CD4-positive, alpha-beta T cell treated with Interleukin-2 at 100 ng/mL for 4 hours (primary cell): ENCODE results near the gene TM6SF1.
A peak's percentile ranks its signal among the peaks of the same experiment; 100 is the strongest.
"Not testable (repeated sequence)": the region's sequence is repeated elsewhere in the genome, so short reads cannot be mapped to it uniquely, and the experiment has no call there.

Experiments
- DNase-seq: peaks from one replicate; pipeline ENCODE4 v3.0.0-alpha.2; 2020; ENCODE audit warnings: low spot score

Gene TM6SF1

GRCh38 chr15:83088876-83089275, 18.6 kb upstream of the TM6SF1 start:
- no peak for DNase-seq

- DNase-seq = no peak
Measured at GRCh38 chr15:83090465-83090864, 17.0 kb upstream of the TM6SF1 start.

GRCh38 chr15:83091965-83092308, 15.5 kb upstream of the TM6SF1 start:
- not testable (repeated sequence) for DNase-seq

- DNase-seq = peak; percentile 3
Measured at GRCh38 chr15:83092309-83092976, 15.0 kb upstream of the TM6SF1 start.

GRCh38 chr15:83094583-83094982, 12.9 kb upstream of the TM6SF1 start:
- no peak for DNase-seq

- DNase-seq = no peak
Measured at GRCh38 chr15:83098079-83098478, 9.4 kb upstream of the TM6SF1 start.

- no peak for DNase-seq
Measured at GRCh38 chr15:83099290-83099689, 8.2 kb upstream of the TM6SF1 start.

- no peak for DNase-seq
Measured at GRCh38 chr15:83100097-83100646, 7.3 kb upstream of the TM6SF1 start.

GRCh38 chr15:83102346-83102745, 5.1 kb upstream of the TM6SF1 start:
- no peak for DNase-seq

GRCh38 chr15:83104141-83104540, 3.3 kb upstream of the TM6SF1 start:
- no peak for DNase-seq

GRCh38 chr15:83105440-83105839, 2.0 kb upstream of the TM6SF1 start:
- DNase-seq = no peak

- DNase-seq = no peak
Measured at GRCh38 chr15:83107841-83108181, 366 bp downstream of the TM6SF1 start.

GRCh38 chr15:83108266-83109219, 1.1 kb downstream of the TM6SF1 start:
- peak; percentile 10 for DNase-seq

- no peak for DNase-seq
Measured at GRCh38 chr15:83109532-83109931, 2.1 kb downstream of the TM6SF1 start.

GRCh38 chr15:83110381-83110780, 2.9 kb downstream of the TM6SF1 start:
- DNase-seq = no peak

- DNase-seq = no peak
Measured at GRCh38 chr15:83111149-83111548, 3.7 kb downstream of the TM6SF1 start.

- DNase-seq = no peak
Measured at GRCh38 chr15:83112233-83112955, 4.9 kb downstream of the TM6SF1 start.

GRCh38 chr15:83112956-83113299, 5.5 kb downstream of the TM6SF1 start:
- no peak for DNase-seq

GRCh38 chr15:83113881-83114674, 6.6 kb downstream of the TM6SF1 start:
- no peak for DNase-seq

- no peak for DNase-seq
Measured at GRCh38 chr15:83114856-83115255, 7.4 kb downstream of the TM6SF1 start.

- DNase-seq = no peak
Measured at GRCh38 chr15:83115410-83115809, 8.0 kb downstream of the TM6SF1 start.
